22Rv1 (cell line): ENCODE results near the gene CAPZB.

Source experiments
- CTCF ChIP-seq: fragments of 450-650 bp; IDR thresholded peaks from 2 replicates; pipeline ENCODE4 v1.5.1; 2017; ENCODE audit warnings: mild to moderate bottlenecking
- ZFX ChIP-seq: fragments of 450-650 bp; IDR thresholded peaks from 2 replicates; pipeline ENCODE4 v1.6.1; 2017; ENCODE audit warnings: antibody characterized with exemption, borderline replicate concordance

DNA sequence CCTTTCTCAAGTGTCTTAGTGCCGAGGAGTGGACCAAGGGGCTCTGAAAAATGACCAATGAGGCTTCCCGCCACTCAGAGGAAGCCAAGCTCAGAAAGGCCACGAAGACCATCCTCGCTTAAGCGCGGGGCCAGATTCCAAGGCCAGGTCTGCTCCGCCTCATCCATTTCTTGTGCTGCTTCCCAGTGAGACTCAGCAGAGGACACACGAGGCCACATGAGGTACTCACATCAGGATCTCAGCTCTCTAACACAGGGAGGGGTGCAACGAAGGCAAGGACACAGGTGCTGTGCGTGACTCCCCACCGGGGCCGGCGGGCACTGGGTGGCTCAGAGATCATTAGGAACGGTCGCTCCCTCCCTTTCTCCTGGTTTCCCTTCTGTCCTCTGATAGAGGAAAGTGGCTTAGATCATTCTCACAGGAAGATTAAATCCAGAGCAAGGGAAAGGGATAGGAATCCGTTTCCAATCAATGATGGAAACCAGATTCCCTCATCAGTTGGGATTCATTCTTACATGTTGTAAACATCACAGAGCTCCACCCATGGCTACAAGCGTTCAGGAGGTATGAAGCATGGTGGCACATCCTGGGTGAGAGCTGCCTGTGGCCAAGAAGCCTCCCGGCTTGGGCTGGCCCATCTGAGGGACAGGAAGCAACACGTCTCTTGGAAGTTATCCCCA is 46.7 kb downstream of the CAPZB start:
- no peak for TF ChIP-seq CTCF
- TF ChIP-seq ZFX: no peak
